Thoracic aorta (tissue), 2 donors: ENCODE measurements around the gene TRAK2. TPM values are rescaled to one million over a fixed set of nuclear protein-coding genes. Genes with fewer than 3 reads are reported as not detected.
A peak's percentile ranks its signal among the peaks of the same experiment; 100 is the strongest.

Experiments
- ATAC-seq: fragments of 150-250 bp; one replicate; pipeline ENCODE4 v1.8.0; 2017; ENCODE audit warnings: low read depth; ENCODE audit not compliant: insufficient number of reproducible peaks, low FRiP score
- DNase-seq: peaks from one replicate; pipeline ENCODE4 v3.0.0-alpha.2; 2020; ENCODE audit warnings: low spot score
- H3K27ac ChIP-seq, 2 donors: fragments of 200-600 bp; sonication (generic); 1 replicate in 1 of 2; 2 replicates in 1 of 2; pipeline ENCODE4 v1.5.1; 2016; ENCODE audit warnings: mild to moderate bottlenecking in 2 of 2, moderate library complexity in 2 of 2
- H3K27me3 ChIP-seq: fragments of 200-600 bp; sonication (generic); replicated peaks from 2 replicates; pipeline ENCODE4 v1.6.0; 2016; ENCODE audit warnings: mild to moderate bottlenecking; ENCODE audit not compliant: insufficient read depth
- H3K36me3 ChIP-seq: fragments of 200-600 bp; sonication (generic); one replicate; pipeline ENCODE4 v1.5.1; 2016
- H3K4me1 ChIP-seq, 2 donors: fragments of 200-600 bp; sonication (generic); 1 replicate in 1 of 2; 2 replicates in 1 of 2; pipeline versions ENCODE4 v1.5.1 to v1.6.0; 2016; ENCODE audit warnings: low read depth in 2 of 2, mild to moderate bottlenecking in 1 of 2; ENCODE audit not compliant: control insufficient read depth in 1 of 2
- H3K4me3 ChIP-seq: fragments of 200-600 bp; sonication (generic); 2 replicates; pipeline ENCODE4 v1.5.1; 2016; ENCODE audit warnings: mild to moderate bottlenecking
- H3K9me3 ChIP-seq: fragments of 200-600 bp; sonication (generic); 2 replicates; pipeline ENCODE4 v1.5.1; 2016
- total RNA-seq, 2 donors: library from RNA; depleted of rRNA; stranded (reverse); fragments of >200 nt; gene quantifications; one replicate each; pipeline versions ENCODE4 v1.1.0 to v1.2.3, GENCODE V29; 2016
- TF ChIP-seq, protein P1 (sequence below): fragments of 200-600 bp; sonication (generic); IDR thresholded peaks from one replicate; pipeline ENCODE4 v1.5.1; 2019; ENCODE audit warnings: antibody characterized with exemption

TRAK2 gene
- total RNA-seq, 2 donors from 2014 or later, result 69.3 to 88.5 TPM

DNA sequence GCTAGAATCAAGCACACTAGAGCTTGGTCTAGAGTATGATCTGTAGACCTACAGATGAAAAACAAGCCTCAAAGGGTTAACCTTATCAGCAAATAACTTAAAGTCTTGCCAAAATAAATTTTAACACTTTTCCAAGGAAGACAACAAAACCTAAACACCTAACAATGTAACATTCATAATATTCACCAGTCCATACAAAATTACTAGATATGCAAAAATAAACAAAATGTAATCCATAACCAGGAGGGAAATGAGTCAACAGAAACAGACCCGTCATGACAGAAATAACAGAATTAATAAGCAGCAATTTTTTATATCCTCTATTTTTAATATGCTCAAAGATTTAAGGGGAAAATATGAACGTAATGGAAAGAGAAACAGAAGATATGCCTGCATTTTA, 36.1 kb downstream of the TRAK2 start:
- Histone ChIP-seq H3K27ac (peak overlapping the region; percentile 60 to 75), H3K9me3 (no peaks in the 10 kb centered on the region), H3K4me1 (peaks cover 50 to 76% of the 10 kb centered on the region in 2 donors), H3K27me3 (no peaks in the 10 kb centered on the region), H3K4me3 (peak overlapping the region; percentile 17), H3K36me3 (no peaks in the 10 kb centered on the region)
- ATAC-seq (no peak), DNase-seq (no peak)
- TF ChIP-seq, protein P1, sequence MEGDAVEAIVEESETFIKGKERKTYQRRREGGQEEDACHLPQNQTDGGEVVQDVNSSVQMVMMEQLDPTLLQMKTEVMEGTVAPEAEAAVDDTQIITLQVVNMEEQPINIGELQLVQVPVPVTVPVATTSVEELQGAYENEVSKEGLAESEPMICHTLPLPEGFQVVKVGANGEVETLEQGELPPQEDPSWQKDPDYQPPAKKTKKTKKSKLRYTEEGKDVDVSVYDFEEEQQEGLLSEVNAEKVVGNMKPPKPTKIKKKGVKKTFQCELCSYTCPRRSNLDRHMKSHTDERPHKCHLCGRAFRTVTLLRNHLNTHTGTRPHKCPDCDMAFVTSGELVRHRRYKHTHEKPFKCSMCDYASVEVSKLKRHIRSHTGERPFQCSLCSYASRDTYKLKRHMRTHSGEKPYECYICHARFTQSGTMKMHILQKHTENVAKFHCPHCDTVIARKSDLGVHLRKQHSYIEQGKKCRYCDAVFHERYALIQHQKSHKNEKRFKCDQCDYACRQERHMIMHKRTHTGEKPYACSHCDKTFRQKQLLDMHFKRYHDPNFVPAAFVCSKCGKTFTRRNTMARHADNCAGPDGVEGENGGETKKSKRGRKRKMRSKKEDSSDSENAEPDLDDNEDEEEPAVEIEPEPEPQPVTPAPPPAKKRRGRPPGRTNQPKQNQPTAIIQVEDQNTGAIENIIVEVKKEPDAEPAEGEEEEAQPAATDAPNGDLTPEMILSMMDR, result no peak

DNA sequence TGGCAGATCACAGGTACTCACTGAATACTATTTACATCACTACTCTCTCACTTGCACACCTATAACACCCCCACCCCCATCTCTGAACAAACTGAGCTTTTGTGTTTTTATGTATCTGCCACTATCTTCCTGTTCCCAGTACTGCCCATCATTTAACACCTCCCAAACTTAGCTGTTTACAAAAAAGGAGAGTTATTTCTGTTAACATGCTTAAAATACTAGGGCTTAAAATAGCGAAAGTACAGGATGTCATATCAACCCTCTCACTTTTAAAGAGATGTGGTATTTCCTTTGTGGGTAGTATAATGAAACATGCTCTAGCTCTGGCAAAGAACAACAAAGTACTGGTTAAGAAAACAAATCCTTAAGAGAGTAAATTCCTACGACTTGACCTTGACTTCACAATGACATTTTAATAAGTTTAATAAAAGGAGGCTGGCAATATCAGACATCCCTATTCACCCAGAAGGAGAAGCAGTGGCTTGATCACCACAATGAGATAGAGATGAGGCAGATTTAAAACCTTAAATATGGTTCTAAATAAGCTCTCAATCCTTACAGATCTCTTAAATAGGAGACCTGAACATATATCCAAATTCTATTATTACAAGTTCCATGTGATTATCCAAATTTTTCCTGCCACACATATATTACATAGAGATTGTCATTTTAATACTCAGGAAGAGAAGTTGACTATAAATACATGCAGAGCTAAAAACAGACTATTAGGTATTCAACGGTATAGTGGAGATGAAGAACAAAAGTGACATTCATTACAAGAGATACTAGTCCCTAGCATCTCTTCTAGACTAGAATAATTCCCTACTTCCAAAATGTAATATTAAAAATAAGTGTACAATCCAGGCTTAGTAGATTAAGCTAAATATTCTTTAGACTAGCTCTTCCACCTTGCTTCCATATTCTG, 36.9 kb downstream of the TRAK2 start:
- TF ChIP-seq, protein P1, result no peak
- no peak for DNase-seq
- Histone ChIP-seq H3K27me3 (no peaks in the 10 kb centered on the region), H3K27ac (peak overlapping the region; percentile 60 to 75), H3K9me3 (no peaks in the 10 kb centered on the region), H3K36me3 (no peaks in the 10 kb centered on the region), H3K4me3 (peak overlapping the region; percentile 26), H3K4me1 (peaks cover 43 to 75% of the 10 kb centered on the region in 2 donors)
- peak; percentile 62 for ATAC-seq

- no peaks in the 10 kb centered on the region for H3K27me3 ChIP-seq
- ATAC-seq (no peak), DNase-seq (no peak)
- H3K4me3 ChIP-seq, result no peak overlapping the region
- no peaks in the 10 kb centered on the region for H3K9me3 ChIP-seq
- peaks cover 43 to 76% of the 10 kb centered on the region in 2 donors for H3K4me1 ChIP-seq
- no peaks in the 10 kb centered on the region for H3K36me3 ChIP-seq
- TF ChIP-seq, protein P1, result no peak
- H3K27ac ChIP-seq, result peak overlapping the region; percentile 60 to 75
Measured at GRCh38 chr2:201413552-201413951, 37.7 kb downstream of the TRAK2 start.

DNA sequence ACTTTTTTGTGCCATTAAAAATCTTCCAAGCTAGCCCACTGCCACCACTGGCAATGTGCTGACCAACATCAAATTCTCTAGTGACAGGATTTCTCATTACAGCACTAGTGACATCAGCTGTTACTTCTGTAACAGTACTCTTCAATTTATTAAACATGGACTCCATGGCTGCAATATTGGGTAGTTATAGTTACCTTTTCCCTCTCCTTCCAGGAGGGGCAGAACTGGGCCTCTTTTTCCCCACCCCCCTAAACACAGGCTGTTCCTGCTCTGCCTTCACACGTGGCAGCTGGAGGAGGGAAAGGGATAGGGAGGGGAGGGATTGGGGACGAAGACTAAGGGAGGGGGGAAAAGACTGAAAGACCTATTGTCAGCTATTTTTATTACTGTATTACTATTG, 38.1 kb downstream of the TRAK2 start:
- TF ChIP-seq, protein P1, result no peak
- peak overlapping the region; percentile 60 to 75 for H3K27ac ChIP-seq
- H3K27me3 ChIP-seq, result no peaks in the 10 kb centered on the region
- no peaks in the 10 kb centered on the region for H3K9me3 ChIP-seq
- ATAC-seq, result no peak
- H3K36me3 ChIP-seq, result no peaks in the 10 kb centered on the region
- peaks cover 43 to 77% of the 10 kb centered on the region in 2 donors for H3K4me1 ChIP-seq
- no peak overlapping the region for H3K4me3 ChIP-seq
- DNase-seq, result no peak

DNA sequence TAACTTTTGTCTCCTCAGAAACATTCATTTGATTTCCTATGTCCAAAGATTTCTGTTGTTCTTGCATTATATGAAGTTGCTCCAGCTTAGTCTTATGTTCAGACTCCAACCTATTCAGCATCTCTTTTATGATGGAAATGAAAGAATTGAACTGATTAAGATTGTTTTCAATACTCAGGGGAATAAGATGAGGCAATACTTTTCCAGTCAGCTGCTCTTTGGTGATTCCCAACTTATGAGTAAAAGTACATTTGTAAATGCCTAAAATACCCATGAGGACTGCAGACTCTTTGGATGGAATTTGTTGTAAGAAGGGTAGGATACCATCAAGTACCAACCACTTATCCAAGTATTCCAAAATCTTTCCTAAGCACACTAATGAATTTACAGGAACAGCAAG, 39.8 kb downstream of the TRAK2 start:
- TF ChIP-seq, protein P1, result no peak
- Histone ChIP-seq H3K27me3 (no peaks in the 10 kb centered on the region), H3K4me1 (peaks cover 43 to 89% of the 10 kb centered on the region in 2 donors), H3K27ac (peak overlapping the region in 1 of 2 donors; percentile 75), H3K36me3 (no peaks in the 10 kb centered on the region), H3K4me3 (no peak overlapping the region), H3K9me3 (no peaks in the 10 kb centered on the region)
- no peak for ATAC-seq
- no peak for DNase-seq
